ENCODE results near the gene KLK2.

GRCh38 chr19:50874211-50874610 is 972 bp downstream of the KLK2 start:
- no peak for TF ChIP-seq CTCF (conservative IDR thresholded peaks at IDR 0.05)
- TF ChIP-seq EZH2 (IDR thresholded peaks at IDR 0.05; ENCODE audit: low read depth) = 0 out of 2 replicates have a peak, but pooled peaks have one; percentile 61
